NCI-H2029 treated with DMSO at 0.1 percent for 48 hours (cell line): Measurements from ENCODE around the gene TRMU.
A peak's percentile ranks its signal among the peaks of the same experiment; 100 is the strongest.
"Not testable (repeated sequence)": the region's sequence is repeated elsewhere in the genome, so short reads cannot be mapped to it uniquely, and the experiment has no call there.

Experiments
- DNase-seq: peaks from one replicate; lab custom pipeline; 2025; lab: John Stamatoyannopoulos, UW

The TRMU gene

DNA sequence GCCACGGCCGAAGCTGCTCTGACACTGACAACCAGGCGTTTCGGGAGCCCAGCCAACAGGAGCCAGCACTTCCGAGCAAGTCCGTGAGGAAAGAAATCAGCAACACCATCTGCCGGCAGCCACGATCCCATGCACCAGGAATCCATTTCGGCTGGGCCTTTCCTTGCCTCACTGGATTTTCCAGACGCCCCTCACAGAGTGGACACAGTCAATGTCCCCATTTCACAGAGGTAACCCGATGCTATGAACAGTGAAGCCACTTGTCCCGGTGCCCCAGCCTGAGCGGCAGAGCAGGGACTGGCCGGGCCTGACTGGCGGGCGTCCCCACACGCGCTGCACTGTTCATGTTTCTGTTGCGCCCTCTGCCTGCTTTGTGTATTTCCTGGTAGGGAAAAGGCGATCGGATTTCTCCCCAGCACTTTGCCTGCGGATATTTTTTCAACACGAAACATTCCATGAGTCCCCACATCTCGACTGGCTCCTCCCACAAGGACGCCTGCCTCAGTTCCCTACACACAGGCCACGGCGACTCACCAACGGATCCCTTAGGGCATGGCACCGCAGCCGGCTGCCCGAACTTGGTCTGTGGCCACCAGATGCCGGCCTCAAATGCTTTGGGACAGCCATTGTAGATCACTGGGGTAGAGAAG lies 55.3 kb downstream of the TRMU start:
- peak; percentile 21 for DNase-seq

DNA sequence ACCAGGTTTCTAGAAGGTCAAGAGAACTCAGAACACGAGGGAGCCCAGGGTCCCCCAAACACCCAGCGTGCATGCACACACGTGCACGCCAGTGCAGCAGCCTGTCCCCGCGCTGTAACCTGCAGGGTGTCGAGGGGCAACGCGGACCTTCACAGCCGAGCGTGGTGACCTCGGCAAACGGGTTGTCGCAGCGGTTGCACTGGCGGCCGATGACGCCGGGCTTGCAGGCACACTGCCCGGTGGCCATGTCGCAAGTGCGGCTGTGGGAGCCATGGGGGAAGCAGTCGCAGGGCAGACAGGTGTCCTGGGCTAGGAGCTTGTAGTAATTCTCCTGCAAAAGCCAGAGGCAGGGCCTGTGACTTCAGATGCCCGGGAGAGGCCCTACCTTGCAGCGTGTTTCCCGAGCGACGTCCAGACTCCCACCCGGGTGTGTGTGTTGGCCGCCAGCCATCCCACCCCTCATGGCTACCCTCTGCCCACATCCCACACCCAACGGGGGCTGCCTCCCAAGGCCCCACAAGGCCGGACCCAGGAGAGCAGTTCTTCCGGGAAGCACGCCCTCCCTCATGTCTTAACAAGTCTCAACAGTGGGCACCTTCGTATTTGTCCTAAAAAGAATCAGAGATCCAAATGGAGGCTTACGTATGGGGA lies 56.1 kb downstream of the TRMU start:
- no peak for DNase-seq

DNA sequence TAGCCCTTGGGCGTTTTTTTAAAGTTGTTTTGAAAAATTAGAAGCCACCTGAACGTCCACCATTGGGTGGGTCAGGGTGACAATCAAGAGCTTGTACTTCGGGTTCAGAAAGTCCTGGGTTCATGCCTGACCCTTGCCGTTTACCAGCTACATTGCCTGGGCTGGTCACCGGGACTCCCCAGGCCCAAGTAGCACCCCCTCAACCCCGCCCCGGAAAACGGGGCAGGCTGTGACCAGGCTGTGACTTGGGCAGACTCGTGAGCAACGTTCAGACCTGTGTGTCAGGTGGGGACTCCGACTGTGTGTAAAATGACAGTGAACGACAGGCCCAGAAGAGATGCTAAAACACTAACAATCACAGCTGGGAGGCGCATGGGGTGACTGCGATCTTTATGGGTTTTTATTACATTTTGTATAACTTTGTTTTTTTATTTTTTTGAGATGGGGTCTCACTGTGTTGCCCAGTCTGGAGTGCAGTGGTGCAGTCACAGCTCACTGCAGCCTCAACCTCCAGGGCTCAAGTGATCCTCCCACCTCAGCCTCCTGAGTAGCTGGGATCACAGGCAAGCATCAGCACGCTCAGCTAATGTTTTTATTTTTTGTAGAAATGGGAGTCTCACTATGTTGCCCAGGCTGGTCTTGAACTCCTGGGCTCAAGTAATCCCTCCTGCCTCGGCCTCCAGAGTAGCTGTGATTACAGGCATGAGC lies 56.8 kb downstream of the TRMU start:
- DNase-seq = no peak

DNA sequence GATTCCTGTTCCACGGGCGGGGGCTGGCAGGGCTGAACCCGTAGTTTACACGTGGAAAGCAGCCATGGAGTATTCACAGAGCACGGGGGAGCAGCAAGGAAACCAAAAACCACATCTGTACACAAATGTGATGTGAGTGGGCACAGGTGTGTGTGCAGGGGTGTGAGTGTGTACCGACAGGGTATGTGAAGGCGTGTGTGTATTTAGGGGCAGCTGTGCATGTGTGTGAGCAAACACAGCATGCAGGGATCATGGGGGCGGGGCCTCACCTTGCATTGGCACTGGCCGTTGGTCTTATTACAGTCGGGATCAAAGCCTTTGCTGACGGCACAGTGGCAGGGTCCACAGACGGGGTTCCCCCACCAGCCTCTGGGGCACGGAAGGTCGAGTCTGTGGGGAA lies 58.4 kb downstream of the TRMU start:
- DNase-seq = no peak

DNA sequence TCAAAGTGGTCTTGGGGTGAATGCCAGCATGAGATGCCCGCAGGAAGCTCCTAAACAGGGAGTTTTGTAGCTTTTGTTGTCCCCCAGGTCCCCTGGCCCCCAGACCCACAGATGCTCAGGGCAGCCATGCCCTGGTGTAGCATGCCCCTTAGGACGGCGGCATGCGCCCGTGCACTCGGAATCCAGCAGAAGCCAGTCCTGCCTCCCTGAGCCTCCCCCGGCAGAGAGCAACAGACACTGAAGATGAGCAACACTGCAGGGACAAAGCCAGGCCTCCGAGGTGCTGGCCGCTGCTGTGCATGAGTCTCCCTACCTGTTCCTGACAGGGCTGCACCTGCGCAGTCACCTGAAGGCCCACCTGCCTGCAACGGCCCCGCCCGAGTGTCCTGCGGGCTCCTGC lies 59.1 kb downstream of the TRMU start:
- DNase-seq = no peak

DNA sequence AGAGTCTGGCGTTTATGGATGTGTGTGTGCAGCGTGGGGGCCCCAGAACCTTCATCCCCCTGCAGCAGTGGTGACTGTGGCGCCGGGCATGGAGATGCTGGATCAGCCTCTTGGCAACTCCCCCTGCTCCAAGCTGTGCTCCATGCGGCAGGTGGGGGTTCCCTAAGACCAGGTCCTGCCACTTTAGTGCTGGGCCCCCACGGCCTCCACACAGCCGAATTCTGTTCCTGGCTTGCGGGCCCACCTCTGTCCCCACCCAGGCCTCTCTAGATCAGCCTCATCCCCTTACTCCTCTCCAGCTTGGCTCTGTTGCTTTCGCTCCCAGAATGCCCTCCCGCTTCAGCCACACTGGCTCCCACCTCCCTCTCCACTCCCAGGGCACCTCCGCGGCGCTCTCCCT lies 59.6 kb downstream of the TRMU start:
- DNase-seq = no peak

DNA sequence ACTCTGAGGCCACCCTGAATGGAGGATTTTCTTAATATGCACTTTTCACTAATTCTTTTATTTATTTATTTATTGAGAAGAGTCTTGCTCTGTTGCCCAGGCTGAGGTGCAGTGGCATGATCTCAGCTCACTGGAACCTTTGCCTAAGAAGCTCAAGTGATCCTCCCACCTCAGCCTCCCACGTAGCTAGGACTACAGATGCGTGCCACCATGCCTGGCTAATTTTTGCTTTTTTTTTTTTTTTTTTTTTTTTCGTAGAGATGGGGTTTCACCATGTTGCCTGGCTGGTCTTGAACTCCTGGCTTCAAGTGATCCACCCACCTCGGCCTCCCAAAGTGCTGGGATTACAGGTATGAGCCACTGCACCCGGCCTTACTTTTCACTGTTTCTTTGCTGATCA lies 61.5 kb downstream of the TRMU start:
- DNase-seq = not testable (repeated sequence)

DNA sequence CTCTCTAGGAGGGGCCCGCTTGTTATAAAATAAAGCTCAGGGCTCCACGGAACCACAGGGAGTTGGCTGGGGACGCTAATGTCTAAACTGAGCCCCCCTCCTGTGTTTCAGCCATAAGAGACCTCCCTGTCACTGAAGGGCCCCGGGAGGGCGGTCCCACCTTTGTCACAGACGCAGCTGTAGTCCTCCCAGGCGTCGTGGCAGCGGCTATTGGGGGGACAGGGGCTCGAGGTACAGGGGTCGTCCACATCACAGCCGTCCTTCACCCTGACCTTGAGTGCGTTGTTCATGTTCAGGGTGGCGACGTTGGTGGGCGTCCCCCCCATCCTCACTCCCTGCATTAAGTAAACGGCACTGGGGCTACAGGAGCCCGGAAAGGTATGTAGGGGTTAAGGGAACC lies 62.0 kb downstream of the TRMU start:
- DNase-seq = no peak

DNA sequence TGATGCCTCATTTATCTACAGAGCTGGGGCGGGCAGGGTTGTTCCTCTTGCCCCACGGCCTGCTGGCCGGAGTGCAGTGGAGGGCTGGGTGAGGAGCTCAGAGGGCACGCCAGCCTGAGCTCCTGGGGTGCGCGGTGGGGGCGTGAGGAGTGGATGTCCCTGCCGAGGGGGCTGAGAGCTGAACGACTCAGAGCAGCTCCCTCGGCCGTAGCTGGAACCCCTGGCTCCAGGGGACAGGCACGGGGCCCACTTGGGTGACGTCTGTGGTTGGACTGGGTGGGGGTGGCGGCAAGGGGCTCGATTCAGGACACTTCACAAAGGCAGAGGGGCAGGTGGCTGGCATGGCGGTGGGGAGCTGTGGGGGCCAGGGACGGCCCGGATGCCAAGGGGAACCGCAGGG lies 62.4 kb downstream of the TRMU start:
- DNase-seq = no peak

DNA sequence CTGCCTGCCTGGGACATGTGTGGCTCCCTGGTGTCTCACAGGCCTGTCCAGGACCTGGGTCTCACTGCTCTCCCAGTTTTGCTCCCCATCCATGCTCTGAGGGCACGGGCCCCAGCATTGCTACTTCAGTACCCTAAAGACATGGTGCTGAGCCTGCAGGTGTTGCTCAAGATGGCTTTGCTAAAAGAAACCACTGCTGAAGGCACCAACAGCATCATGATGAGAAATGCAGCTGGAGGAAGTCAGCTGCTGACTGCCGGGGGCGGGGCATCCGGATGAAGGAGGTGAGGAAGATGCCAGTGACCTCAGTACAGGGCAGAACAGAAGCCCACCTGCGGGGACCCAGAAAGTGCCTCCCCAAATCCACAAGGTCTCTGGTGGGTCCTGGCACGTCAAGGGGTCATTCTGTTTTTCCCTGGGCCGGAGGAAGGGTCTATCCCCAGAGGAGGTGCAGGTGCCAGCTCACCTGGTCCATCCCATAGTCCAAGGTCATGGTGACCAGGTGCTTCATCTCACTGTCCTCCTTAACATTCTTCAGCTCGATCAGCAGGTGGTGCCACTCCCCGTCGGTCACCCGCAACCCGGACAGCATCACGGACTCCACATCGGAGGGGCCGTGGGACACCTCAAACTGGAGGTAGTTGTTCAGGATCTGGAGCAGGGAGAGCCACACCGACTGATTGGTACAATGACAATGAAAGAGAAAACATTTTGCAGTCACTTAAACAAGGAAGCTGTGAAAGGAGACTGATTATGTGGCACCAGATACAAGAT lies 63.9 kb downstream of the TRMU start:
- no peak for DNase-seq

DNA sequence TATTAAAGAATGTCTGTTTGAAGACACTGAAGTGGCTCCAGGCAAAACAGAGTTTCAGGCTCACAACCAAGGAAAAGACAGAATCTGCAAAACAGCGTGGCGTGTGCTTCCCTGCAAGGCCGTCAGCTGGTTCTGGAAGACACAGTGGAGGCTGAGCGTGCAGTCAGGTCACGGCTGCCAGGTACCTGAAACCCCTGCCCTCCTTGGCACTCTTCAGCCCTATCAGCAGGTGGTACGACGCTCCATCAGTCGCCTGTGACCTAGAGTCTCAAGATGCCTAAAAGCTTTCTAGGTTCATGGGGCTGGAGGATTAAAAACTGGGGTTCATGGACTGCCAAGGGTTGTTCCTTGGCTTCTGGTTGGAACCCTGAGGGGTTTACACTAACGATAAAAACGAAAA lies 65.9 kb downstream of the TRMU start:
- DNase-seq = no peak

DNA sequence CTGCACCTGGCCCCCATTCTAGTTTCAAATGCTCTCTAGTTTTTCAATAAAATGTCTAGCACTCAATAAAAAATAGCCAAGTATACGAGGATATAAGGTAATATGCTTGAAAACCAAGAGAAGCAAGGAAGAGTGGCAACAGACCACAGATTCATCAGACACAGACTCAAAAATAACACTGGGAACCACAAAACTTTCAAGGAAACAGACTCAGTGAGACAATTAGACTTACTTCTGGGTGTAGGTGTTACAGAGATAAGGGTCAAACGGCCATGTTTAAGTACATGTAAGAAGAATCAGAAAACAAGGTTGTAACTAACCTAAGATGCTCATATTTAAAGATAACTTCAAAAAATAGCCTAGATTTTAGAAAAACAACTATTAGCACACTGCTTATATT lies 67.0 kb downstream of the TRMU start:
- no peak for DNase-seq

DNA sequence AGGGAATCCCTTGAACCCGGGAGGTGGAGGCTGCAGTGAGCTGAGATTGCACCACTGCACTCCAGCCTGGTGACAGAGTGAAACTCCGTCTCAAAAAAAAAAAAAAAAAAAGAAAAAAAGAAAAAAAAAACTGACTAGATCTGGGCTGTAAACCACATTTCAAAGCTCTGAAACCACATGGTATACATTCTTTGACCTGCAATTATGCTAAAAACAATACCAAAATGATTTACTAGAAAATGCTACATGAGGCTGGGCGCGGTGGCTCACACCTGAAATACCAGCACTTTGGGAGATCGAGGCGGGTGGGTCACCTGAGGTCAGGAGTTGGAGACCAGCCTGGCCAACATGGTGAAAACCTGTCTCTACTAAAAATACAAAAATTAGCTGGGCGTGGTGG lies 68.4 kb downstream of the TRMU start:
- DNase-seq = not testable (repeated sequence)

DNA sequence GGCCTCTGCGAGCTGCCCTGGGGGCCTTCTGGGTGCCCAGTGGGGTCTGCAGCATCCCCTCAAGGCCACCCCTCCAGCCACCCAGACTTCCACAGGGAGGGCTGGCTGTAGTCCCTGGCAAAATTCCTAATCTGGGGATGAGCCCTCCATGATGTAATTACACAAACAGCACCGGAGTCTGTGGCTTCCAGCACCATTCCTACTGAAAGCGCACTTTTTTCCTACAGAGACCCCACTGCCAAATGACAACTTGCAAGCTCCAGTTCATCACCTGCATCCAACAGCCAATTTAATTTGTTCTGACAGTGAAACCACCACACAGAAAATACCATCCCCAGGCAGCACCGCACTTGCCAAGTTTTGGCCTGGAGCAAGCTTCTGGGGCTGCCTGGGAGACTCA lies 70.4 kb downstream of the TRMU start:
- no peak for DNase-seq

DNA sequence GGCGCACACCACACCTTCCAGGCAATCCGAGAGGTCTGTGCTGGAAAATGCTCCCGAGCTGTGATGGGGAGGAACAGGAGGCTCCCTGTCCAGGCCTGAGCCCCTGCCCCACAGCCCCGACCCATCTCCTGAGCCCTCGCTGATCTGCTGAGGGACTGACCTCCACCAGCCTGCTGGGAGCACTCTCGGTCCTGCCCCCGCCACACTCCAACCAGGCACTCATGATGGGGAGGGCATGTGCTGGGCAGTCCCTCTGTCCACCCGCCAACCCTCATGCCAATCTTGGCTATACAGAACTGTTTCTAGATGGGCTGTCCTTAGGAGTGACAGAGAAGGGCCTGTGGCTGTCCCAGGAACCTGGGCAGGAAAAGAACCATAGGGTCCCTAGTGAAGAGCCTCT lies 70.8 kb downstream of the TRMU start:
- no peak for DNase-seq

DNA sequence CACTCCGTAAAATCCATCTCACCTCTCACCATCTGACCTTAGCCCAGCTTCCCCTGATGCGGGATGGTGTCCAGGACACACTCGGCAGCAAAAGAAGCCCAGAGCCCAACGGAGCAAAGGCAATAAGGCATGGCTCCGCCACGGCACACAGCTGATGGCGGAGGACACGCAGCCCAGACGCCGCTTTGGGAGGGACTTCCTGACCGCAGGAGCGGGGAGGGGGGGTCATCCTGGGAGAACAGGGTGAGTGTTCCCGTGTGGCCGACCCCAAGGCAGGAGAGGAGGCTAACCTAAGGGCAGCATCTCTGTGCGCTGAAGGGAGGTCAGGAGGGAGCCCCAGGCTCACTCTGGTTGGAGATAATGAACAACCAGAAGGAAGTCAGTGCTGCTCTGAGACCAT lies 71.3 kb downstream of the TRMU start:
- DNase-seq = no peak
